CD4-positive, alpha-beta T cell treated with Interleukin-15 for 4 hours (primary cell): ENCODE results near the gene GFPT1.
"Not testable (repeated sequence)": the region's sequence is repeated elsewhere in the genome, so short reads cannot be mapped to it uniquely, and the experiment has no call there.

Experiments used
- DNase-seq: peaks from one replicate; pipeline ENCODE4 v3.0.0-alpha.2; 2020; ENCODE audit warnings: low spot score

GFPT1 gene

GRCh38 chr2:69386789-69387734 is at the start of gene GFPT1:
GFPT1 (minus strand) TSS chr2:69387227; CDS start chr2:69387071, 156 bp downstream.
- peak; percentile 91 for DNase-seq

GRCh38 chr2:69436596-69436937 is 49.5 kb upstream of the GFPT1 start:
- DNase-seq, result no peak

- DNase-seq, result no peak
These were observed 47.7 kb upstream of the GFPT1 start for GRCh38 chr2:69434753-69435152.

- no peak for DNase-seq
These were observed 42.6 kb upstream of the GFPT1 start for GRCh38 chr2:69429491-69430183.

- DNase-seq, result no peak
These were observed 42.0 kb upstream of the GFPT1 start for GRCh38 chr2:69428981-69429380.

GRCh38 chr2:69424419-69424818 is 37.4 kb upstream of the GFPT1 start:
- no peak for DNase-seq

- no peak for DNase-seq
These were observed 35.2 kb upstream of the GFPT1 start for GRCh38 chr2:69422198-69422597.

- DNase-seq, result not testable (repeated sequence)
These were observed 32.1 kb upstream of the GFPT1 start for GRCh38 chr2:69419111-69419510.

GRCh38 chr2:69416147-69416546 is 29.1 kb upstream of the GFPT1 start:
- DNase-seq, result no peak

- no peak for DNase-seq
These were observed 24.1 kb upstream of the GFPT1 start for GRCh38 chr2:69411120-69411519.

- no peak for DNase-seq
These were observed 18.3 kb upstream of the GFPT1 start for GRCh38 chr2:69405306-69405705.

- DNase-seq, result no peak
These were observed 13.1 kb upstream of the GFPT1 start for GRCh38 chr2:69400121-69400520.

- no peak for DNase-seq
These were observed 10.2 kb upstream of the GFPT1 start for GRCh38 chr2:69397234-69397633.

GRCh38 chr2:69395866-69396265 is 8.8 kb upstream of the GFPT1 start:
- DNase-seq, result no peak

- DNase-seq, result no peak
These were observed 6.9 kb upstream of the GFPT1 start for GRCh38 chr2:69393963-69394362.

- DNase-seq, result no peak
These were observed 3.4 kb upstream of the GFPT1 start for GRCh38 chr2:69390471-69390870.

GRCh38 chr2:69390001-69390400 is 3.0 kb upstream of the GFPT1 start:
- no peak for DNase-seq

GRCh38 chr2:69389271-69389670 is 2.2 kb upstream of the GFPT1 start:
- DNase-seq, result no peak

- DNase-seq, result no peak
These were observed 899 bp upstream of the GFPT1 start for GRCh38 chr2:69387770-69388481.

- DNase-seq, result no peak
These were observed 667 bp downstream of the GFPT1 start for GRCh38 chr2:69386360-69386759.

GRCh38 chr2:69385443-69386151 is 1.4 kb downstream of the GFPT1 start:
- no peak for DNase-seq

- no peak for DNase-seq
These were observed 2.4 kb downstream of the GFPT1 start for GRCh38 chr2:69384618-69385081.
